B cell (primary cell): ENCODE data around the gene CAPRIN2. TPM values are rescaled to one million over a fixed set of nuclear protein-coding genes. Genes with fewer than 3 reads are reported as not detected.

Experiments
- ATAC-seq: fragments of 200-7000 bp; cut with Tn5 transposase; one replicate; pipeline ENCODE4 v1.10.0; 2021; ENCODE audit warnings: low read depth, mild to moderate bottlenecking, moderate number of reproducible peaks, moderate library complexity
- CTCF ChIA-PET: fragments of 350-600 bp; sonication (Branson Sonifier 250); formaldehyde crosslinking; loops from one replicate; lab custom pipeline; 2021; ENCODE audit warnings: antibody characterized with exemption, inconsistent platforms; lab: Charles Lee
- POLR2A ChIA-PET: fragments of 350-600 bp; sonication (Branson Sonifier 250); formaldehyde crosslinking; loops from one replicate; lab custom pipeline; 2021; ENCODE audit warnings: antibody characterized with exemption; lab: Charles Lee
- DNase-seq: peaks from one replicate; pipeline ENCODE4 v3.0.0; 2013
- H2AFZ ChIP-seq: 2 replicates; pipeline ENCODE4 v1.6.1; 2012; ENCODE audit warnings: mild to moderate bottlenecking, low read depth, low read length; ENCODE audit not compliant: insufficient read depth, poor library complexity, severe bottlenecking
- H3K27ac ChIP-seq, 2 donors: 1 replicate in 1 of 2; 2 replicates in 1 of 2; pipeline ENCODE4 v1.5.1; 2012 to 2013; ENCODE audit warnings: low read length in 2 of 2, mild to moderate bottlenecking in 2 of 2, moderate library complexity in 1 of 2
- H3K27me3 ChIP-seq, 4 experiments: fragments of 200-600 bp in 1 of 4; sonication (generic) in 1 of 4; replicated peaks in 1 of 4; 1 replicate in 2 of 4; 2 replicates in 2 of 4; pipeline versions ENCODE4 v1.6.1 to v1.7.0; 2013 to 2016; ENCODE audit warnings: low read length in 3 of 4, mild to moderate bottlenecking in 2 of 4, mixed read lengths in 1 of 4, moderate library complexity in 1 of 4; ENCODE audit not compliant: insufficient read depth in 4 of 4, control insufficient read depth in 3 of 4; ENCODE audit errors: control extremely low read depth in 1 of 4
- H3K36me3 ChIP-seq, 2 experiments: replicated peaks in 1 of 2; 1 replicate in 1 of 2; 2 replicates in 1 of 2; pipeline versions ENCODE4 v1.6.1 to v1.7.1; 2013; ENCODE audit warnings: low read length in 1 of 2; ENCODE audit not compliant: insufficient read depth in 2 of 2, control insufficient read depth in 1 of 2; ENCODE audit errors: control extremely low read depth in 1 of 2, extremely low read depth in 1 of 2
- H3K4me1 ChIP-seq, 2 donors: fragments of 200-600 bp in 1 of 2; sonication (generic) in 1 of 2; 1 replicate in 1 of 2; 2 replicates in 1 of 2; pipeline versions ENCODE4 v1.5.1 to v1.6.1; 2013 to 2017; ENCODE audit warnings: low read length in 2 of 2; ENCODE audit not compliant: control insufficient read depth in 2 of 2, insufficient read depth in 2 of 2
- H3K4me2 ChIP-seq: replicated peaks from 2 replicates; pipeline ENCODE3; 2012; ENCODE audit warnings: mild to moderate bottlenecking, low read depth, low read length; ENCODE audit not compliant: poor library complexity, severe bottlenecking
- H3K4me3 ChIP-seq, 5 experiments: fragments of 200-600 bp in 1 of 5; sonication (generic) in 1 of 5; 1 replicate in 3 of 5; 2 replicates in 2 of 5; pipeline versions ENCODE4 v1.5.1 to v1.7.0; 2011 to 2016; ENCODE audit warnings: low read length in 4 of 5, mild to moderate bottlenecking in 4 of 5, low read depth in 2 of 5, control low read depth in 1 of 5, moderate library complexity in 1 of 5; ENCODE audit not compliant: insufficient read depth in 1 of 5; ENCODE audit errors: control extremely low read depth in 1 of 5, extremely low read depth in 1 of 5
- H3K79me2 ChIP-seq: fragments of 200-600 bp; sonication (generic); one replicate; pipeline ENCODE4 v1.6.0; 2016; ENCODE audit warnings: low read length; ENCODE audit not compliant: control insufficient read depth, insufficient read depth
- H3K9ac ChIP-seq: fragments of 200-600 bp; sonication (generic); 2 replicates; pipeline ENCODE4 v1.6.1; 2017; ENCODE audit warnings: mild to moderate bottlenecking, low read length, moderate library complexity
- H3K9me3 ChIP-seq, 3 donors: one replicate each; pipeline versions ENCODE4 v1.6.1 to v1.7.1; 2013; ENCODE audit warnings: low read length in 2 of 3; ENCODE audit not compliant: control insufficient read depth in 2 of 3, insufficient read depth in 1 of 3; ENCODE audit errors: control extremely low read depth in 1 of 3
- H4K20me1 ChIP-seq: 2 replicates; pipeline ENCODE4 v1.6.0; 2012; ENCODE audit warnings: mild to moderate bottlenecking, low read length; ENCODE audit not compliant: insufficient read depth, control insufficient read depth, poor library complexity, severe bottlenecking
- H3K27ac Mint-ChIP-seq: one replicate; pipeline ENCODE4 v1.8.0; 2021; ENCODE audit warnings: mixed read lengths
- H3K27me3 Mint-ChIP-seq: one replicate; pipeline ENCODE4 v1.8.0; 2021; ENCODE audit warnings: mixed read lengths
- H3K4me1 Mint-ChIP-seq: one replicate; pipeline ENCODE4 v1.8.0; 2021; ENCODE audit warnings: mixed read lengths
- H3K4me3 Mint-ChIP-seq: one replicate; pipeline ENCODE4 v1.8.0; 2021; ENCODE audit warnings: mixed read lengths
- H3K9me3 Mint-ChIP-seq: one replicate; pipeline ENCODE4 v1.8.0; 2022; ENCODE audit warnings: mixed read lengths; ENCODE audit not compliant: insufficient read depth
- EZH2 ChIP-seq: IDR thresholded peaks from 2 replicates; pipeline ENCODE4 v1.6.1; 2012; ENCODE audit warnings: borderline replicate concordance, low read depth, mild to moderate bottlenecking, moderate library complexity, low read length; ENCODE audit not compliant: insufficient read depth, poor library complexity, severe bottlenecking
- WGBS: methylation state at CpG from one replicate; pipeline ENCODE4 v1.1.5; 2013; ENCODE audit warnings: missing lambda C conversion rate; ENCODE audit not compliant: insufficient coverage; 5-methylcytosine and 5-hydroxymethylcytosine counted together
- intact Hi-C: fragments of 100-400 bp; cut with micrococcal nuclease; formaldehyde crosslinking; loops from one replicate; pipeline ENCODE4 v1.10.0; 2022
- polyA plus RNA-seq: library from polyadenylated mRNA; depleted of rRNA; stranded (reverse); fragments of >200 nt; gene quantifications from 2 replicates; pipeline ENCODE4 v1.2.3, GENCODE V29; 2012
- total RNA-seq, 2 donors: library from RNA; stranded (reverse); fragments of 120-200 nt in 1 of 2; gene quantifications; 1 replicate in 1 of 2; 2 replicates in 1 of 2; pipeline versions ENCODE4 v1.2.3 to v1.2.4, GENCODE V29; 2013 to 2022
- TF ChIP-seq, protein P1 (sequence below): fragments of 200-600 bp; IDR thresholded peaks from one replicate; pipeline ENCODE4 v1.8.0; 2022; ENCODE audit warnings: antibody characterized with exemption, mild to moderate bottlenecking

Gene CAPRIN2
- total and polyA plus RNA-seq, 2 donors (not counting 1 experiment from before 2014, with no cell fraction given): 31.3 to 57.8 TPM

DNA sequence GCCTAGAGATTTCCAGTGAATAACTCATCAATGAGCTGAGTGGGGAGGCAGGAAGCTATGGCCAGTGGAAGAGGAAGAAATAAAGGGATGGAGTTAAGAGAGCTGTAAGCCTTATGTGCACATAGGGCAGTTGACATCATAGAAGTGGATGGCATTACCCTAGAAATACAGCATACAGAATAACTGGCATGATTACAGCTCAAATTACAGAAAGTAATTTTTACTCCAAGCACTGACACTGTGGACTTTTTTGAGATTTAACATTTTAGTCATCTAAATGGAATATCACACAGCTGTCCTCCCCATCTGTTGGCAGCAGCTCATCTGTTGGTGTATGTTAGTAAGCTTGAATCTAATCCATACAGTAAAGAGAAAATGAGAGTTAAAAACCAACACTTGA is 53.7 kb downstream of the CAPRIN2 start:
- ChIA-PET CTCF (interaction anchor here (1.2 kb wide), 1 partner anchor 20 kb away, joined by 3 read pairs; no protein-coding TSS in a partner anchor), POLR2A (no interaction called here)
- ATAC-seq: no peak
- Histone ChIP-seq H2AFZ (no peak overlapping the region), H3K4me1 (peaks cover 5 to 7% of the 10 kb centered on the region in 2 donors), H3K9me3 (no peaks in the 10 kb centered on the region), H3K79me2 (peaks cover 4% of the 10 kb centered on the region), H4K20me1 (no peaks in the 10 kb centered on the region), H3K27ac (no peak overlapping the region), H3K36me3 (no peaks in the 10 kb centered on the region), H3K27me3 (no peaks in the 10 kb centered on the region), H3K4me3 (no peak overlapping the region), H3K9ac (no peak overlapping the region), H3K4me2 (no peak overlapping the region)
- TF ChIP-seq EZH2: no peak
- TF ChIP-seq, protein P1, sequence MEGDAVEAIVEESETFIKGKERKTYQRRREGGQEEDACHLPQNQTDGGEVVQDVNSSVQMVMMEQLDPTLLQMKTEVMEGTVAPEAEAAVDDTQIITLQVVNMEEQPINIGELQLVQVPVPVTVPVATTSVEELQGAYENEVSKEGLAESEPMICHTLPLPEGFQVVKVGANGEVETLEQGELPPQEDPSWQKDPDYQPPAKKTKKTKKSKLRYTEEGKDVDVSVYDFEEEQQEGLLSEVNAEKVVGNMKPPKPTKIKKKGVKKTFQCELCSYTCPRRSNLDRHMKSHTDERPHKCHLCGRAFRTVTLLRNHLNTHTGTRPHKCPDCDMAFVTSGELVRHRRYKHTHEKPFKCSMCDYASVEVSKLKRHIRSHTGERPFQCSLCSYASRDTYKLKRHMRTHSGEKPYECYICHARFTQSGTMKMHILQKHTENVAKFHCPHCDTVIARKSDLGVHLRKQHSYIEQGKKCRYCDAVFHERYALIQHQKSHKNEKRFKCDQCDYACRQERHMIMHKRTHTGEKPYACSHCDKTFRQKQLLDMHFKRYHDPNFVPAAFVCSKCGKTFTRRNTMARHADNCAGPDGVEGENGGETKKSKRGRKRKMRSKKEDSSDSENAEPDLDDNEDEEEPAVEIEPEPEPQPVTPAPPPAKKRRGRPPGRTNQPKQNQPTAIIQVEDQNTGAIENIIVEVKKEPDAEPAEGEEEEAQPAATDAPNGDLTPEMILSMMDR: no peak
- Mint-ChIP-seq H3K9me3 (no peaks in the 10 kb centered on the region), H3K4me1 (peaks cover 2% of the 10 kb centered on the region), H3K4me3 (no peak overlapping the region), H3K27me3 (no peaks in the 10 kb centered on the region), H3K27ac (no peak overlapping the region)
- intact Hi-C loops: no loop called here
- no peak for DNase-seq

DNA sequence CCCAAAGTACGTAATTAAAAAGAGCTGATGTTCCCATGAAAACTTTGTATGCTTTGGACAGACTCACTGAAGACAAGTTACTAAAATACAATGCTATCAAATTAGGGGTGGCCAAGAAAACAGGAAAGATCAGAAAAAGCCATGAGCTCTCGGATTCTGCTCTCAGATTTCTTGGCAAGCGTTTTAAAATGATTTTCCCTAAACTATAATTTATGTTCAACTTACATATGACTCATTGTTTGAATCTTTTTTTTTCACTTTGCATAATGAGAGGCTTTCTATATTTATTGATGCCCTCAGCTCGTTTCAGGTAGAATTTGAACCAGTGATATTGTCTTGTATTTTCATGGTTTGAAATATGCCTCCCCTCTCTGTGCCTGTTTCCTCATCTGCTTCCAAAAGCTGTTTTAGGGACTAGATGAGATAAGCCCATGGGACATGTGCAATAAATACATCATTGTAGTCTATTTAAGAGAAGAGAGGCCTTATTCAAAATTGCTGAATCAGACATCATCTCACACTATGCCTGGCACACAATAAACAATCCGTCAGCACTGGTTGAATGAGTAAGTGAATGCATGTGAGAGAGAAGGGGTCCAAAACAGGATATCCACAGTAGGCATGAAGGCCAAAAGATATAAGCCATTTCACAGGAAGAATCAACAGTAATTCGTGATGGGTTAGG is 54.4 kb downstream of the CAPRIN2 start:
- intact Hi-C loops: no loop called here
- no peak for ATAC-seq
- Histone ChIP-seq H4K20me1 (no peaks in the 10 kb centered on the region), H3K9ac (no peak overlapping the region), H3K36me3 (no peaks in the 10 kb centered on the region), H3K27me3 (no peaks in the 10 kb centered on the region), H3K27ac (no peak overlapping the region), H3K4me2 (no peak overlapping the region), H3K4me3 (no peak overlapping the region), H3K9me3 (no peaks in the 10 kb centered on the region), H2AFZ (no peak overlapping the region), H3K79me2 (peaks cover 11% of the 10 kb centered on the region), H3K4me1 (peaks cover 6 to 8% of the 10 kb centered on the region in 2 donors)
- Mint-ChIP-seq H3K9me3 (no peaks in the 10 kb centered on the region), H3K4me3 (no peak overlapping the region), H3K27ac (no peak overlapping the region), H3K4me1 (peaks cover 7% of the 10 kb centered on the region), H3K27me3 (no peaks in the 10 kb centered on the region)
- POLR2A ChIA-PET: interaction anchor here (0.7 kb wide), 1 partner anchor 68 kb away, joined by 3 read pairs; no protein-coding TSS in a partner anchor
- 100% methylated on average over 1 of the region's 6 CpGs for WGBS
- DNase-seq: no peak
- TF ChIP-seq, protein P1: no peak
- no peak for TF ChIP-seq EZH2
- CTCF ChIA-PET: no interaction called here
